Loucy (cell line): ENCODE data around the gene TBCC.

Experiments
- H2AFZ ChIP-seq: fragments of 200-600 bp; sonication (generic); 2 replicates; pipeline ENCODE4 v1.6.0; 2016; ENCODE audit warnings: antibody characterized with exemption, mild to moderate bottlenecking, low read length, moderate library complexity
- H3F3A ChIP-seq: fragments of 200-600 bp; 2 replicates; pipeline ENCODE4 v1.6.0; 2016; ENCODE audit warnings: antibody characterized with exemption, low read depth, mild to moderate bottlenecking
- H3K27me3 ChIP-seq: fragments of 200-600 bp; sonication (generic); 2 replicates; pipeline ENCODE4 v1.6.1; 2014; ENCODE audit warnings: low read length, mild to moderate bottlenecking; ENCODE audit not compliant: insufficient read depth, poor library complexity, severe bottlenecking
- H3K36me3 ChIP-seq: fragments of 200-600 bp; sonication (generic); 2 replicates; pipeline ENCODE4 v1.6.1; 2016; ENCODE audit warnings: low read length; ENCODE audit not compliant: insufficient read depth
- H3K4me1 ChIP-seq: fragments of 200-600 bp; sonication (generic); 2 replicates; pipeline ENCODE4 v1.5.1; 2014; ENCODE audit warnings: low read length, mild to moderate bottlenecking; ENCODE audit not compliant: insufficient read depth, poor library complexity, severe bottlenecking
- H3K4me2 ChIP-seq: fragments of 200-600 bp; sonication (generic); 2 replicates; pipeline ENCODE4 v1.6.0; 2014; ENCODE audit warnings: antibody characterized with exemption, low read length, low read depth, mild to moderate bottlenecking; ENCODE audit not compliant: poor library complexity, severe bottlenecking
- H3K4me3 ChIP-seq: fragments of 200-600 bp; sonication (generic); 2 replicates; pipeline ENCODE4 v1.5.1; 2014; ENCODE audit warnings: low read length, mild to moderate bottlenecking, mixed read lengths; ENCODE audit not compliant: poor library complexity, severe bottlenecking
- H3K79me2 ChIP-seq: fragments of 200-600 bp; sonication (generic); 2 replicates; pipeline ENCODE4 v1.6.1; 2014; ENCODE audit warnings: low read length; ENCODE audit not compliant: insufficient read depth
- H3K9ac ChIP-seq: fragments of 200-600 bp; sonication (generic); 2 replicates; pipeline ENCODE4 v1.6.0; 2014; ENCODE audit warnings: mild to moderate bottlenecking, low read depth, low read length, moderate library complexity; ENCODE audit not compliant: poor library complexity, severe bottlenecking
- H3K9me2 ChIP-seq: fragments of 200-600 bp; sonication (generic); replicated peaks from 2 replicates; pipeline ENCODE4 v1.6.1; 2016; ENCODE audit warnings: low read depth, low read length, mixed read lengths
- H3K9me3 ChIP-seq: fragments of 200-600 bp; sonication (generic); 2 replicates; pipeline ENCODE4 v1.6.1; 2014; ENCODE audit warnings: mild to moderate bottlenecking, antibody characterized with exemption, low read length, low read depth; ENCODE audit not compliant: insufficient read depth
- H4K20me1 ChIP-seq: fragments of 200-600 bp; sonication (generic); 2 replicates; pipeline ENCODE4 v1.6.0; 2014; ENCODE audit warnings: antibody characterized with exemption, low read length, mild to moderate bottlenecking; ENCODE audit not compliant: insufficient read depth, poor library complexity, severe bottlenecking
- EZH2phosphoT487 ChIP-seq: fragments of 200-600 bp; IDR thresholded peaks from 2 replicates; pipeline ENCODE4 v1.6.1; 2018; ENCODE audit warnings: antibody characterized with exemption, mild to moderate bottlenecking, moderate library complexity, borderline replicate concordance
- TF ChIP-seq, protein P1 (sequence below): fragments of 200-600 bp; sonication (generic); conservative IDR thresholded peaks from 2 replicates; pipeline ENCODE4 v1.5.1; 2014; ENCODE audit warnings: mild to moderate bottlenecking, antibody characterized with exemption, low read length

Gene TBCC

GRCh38 chr6:42756722-42757121, 10.8 kb upstream of the TBCC start:
- no peaks in the 10 kb centered on the region for H3K9me3 ChIP-seq
- TF ChIP-seq, protein P1, sequence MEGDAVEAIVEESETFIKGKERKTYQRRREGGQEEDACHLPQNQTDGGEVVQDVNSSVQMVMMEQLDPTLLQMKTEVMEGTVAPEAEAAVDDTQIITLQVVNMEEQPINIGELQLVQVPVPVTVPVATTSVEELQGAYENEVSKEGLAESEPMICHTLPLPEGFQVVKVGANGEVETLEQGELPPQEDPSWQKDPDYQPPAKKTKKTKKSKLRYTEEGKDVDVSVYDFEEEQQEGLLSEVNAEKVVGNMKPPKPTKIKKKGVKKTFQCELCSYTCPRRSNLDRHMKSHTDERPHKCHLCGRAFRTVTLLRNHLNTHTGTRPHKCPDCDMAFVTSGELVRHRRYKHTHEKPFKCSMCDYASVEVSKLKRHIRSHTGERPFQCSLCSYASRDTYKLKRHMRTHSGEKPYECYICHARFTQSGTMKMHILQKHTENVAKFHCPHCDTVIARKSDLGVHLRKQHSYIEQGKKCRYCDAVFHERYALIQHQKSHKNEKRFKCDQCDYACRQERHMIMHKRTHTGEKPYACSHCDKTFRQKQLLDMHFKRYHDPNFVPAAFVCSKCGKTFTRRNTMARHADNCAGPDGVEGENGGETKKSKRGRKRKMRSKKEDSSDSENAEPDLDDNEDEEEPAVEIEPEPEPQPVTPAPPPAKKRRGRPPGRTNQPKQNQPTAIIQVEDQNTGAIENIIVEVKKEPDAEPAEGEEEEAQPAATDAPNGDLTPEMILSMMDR, result no peak
- no peak for TF ChIP-seq EZH2phosphoT487
- H3K4me1 ChIP-seq, result no peaks in the 10 kb centered on the region
- H3K27me3 ChIP-seq, result no peaks in the 10 kb centered on the region
- H3F3A ChIP-seq, result no peaks in the 10 kb centered on the region
- H2AFZ ChIP-seq, result no peak overlapping the region
- H3K4me3 ChIP-seq, result no peak overlapping the region
- H3K9ac ChIP-seq, result no peak overlapping the region
- H4K20me1 ChIP-seq, result no peaks in the 10 kb centered on the region
- no peaks in the 10 kb centered on the region for H3K9me2 ChIP-seq
- no peaks in the 10 kb centered on the region for H3K36me3 ChIP-seq
- H3K4me2 ChIP-seq, result no peak overlapping the region
- H3K79me2 ChIP-seq, result no peaks in the 10 kb centered on the region

DNA sequence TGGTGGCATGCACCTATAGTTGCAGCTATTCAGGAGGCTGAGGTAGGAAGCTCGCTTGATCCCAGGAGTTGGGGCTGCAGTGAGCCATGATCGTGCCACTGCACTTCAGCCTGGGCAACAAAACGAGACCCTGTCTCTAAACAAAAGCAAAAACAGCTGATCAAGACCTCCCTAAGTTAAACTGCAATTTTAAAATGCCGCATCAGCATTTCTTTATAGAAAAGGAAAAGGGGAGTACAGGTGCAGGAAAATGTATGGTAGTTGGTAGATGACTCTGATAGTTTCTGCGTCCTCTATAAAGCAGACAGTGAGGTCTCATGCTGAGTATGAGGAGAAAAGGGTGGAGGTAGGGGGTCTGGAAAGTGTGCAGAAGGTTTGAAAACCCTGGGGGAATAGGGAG, 8.9 kb upstream of the TBCC start:
- TF ChIP-seq, protein P1, result no peak
- no peak for TF ChIP-seq EZH2phosphoT487
- Histone ChIP-seq H3K4me3 (no peak overlapping the region), H4K20me1 (no peaks in the 10 kb centered on the region)

DNA sequence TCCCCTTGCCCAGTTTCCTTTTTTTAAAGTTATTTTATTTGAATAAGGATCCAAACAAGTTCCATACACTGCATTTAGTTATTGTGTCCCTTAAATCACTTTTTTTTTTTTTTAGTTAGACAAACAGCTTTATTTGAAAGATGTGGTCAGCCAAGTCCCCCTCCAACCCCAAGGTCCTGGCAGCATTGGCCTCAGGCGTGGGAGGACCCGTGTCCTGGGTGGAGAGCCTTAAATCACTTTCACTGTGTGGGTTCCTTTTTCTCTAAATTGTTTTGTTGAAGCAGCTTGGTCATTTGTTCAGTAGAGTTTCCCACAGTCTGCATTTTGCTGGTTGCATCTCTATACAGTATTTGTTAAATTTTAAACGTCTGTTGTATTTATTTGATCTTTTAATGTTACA, 5.2 kb upstream of the TBCC start:
- Histone ChIP-seq H3K4me1 (peaks cover 15% of the 10 kb centered on the region), H3K27me3 (no peaks in the 10 kb centered on the region), H3F3A (0 out of 2 replicates have a peak, but pooled peaks cover 8% of the 10 kb centered on the region)

More for the DNA sequence above, 8.9 kb upstream of the TBCC start:
- Histone ChIP-seq H3K36me3 (no peaks in the 10 kb centered on the region), H3K9me2 (no peaks in the 10 kb centered on the region), H3K9me3 (no peaks in the 10 kb centered on the region), H3K4me1 (no peaks in the 10 kb centered on the region), H2AFZ (no peak overlapping the region), H3K27me3 (no peaks in the 10 kb centered on the region), H3K79me2 (peaks cover 3% of the 10 kb centered on the region; the same call in 1 of the 2 replicates), H3K9ac (no peak overlapping the region), H3F3A (no peaks in the 10 kb centered on the region), H3K4me2 (no peak overlapping the region)

More for the DNA sequence above, 5.2 kb upstream of the TBCC start:
- no peaks in the 10 kb centered on the region for H3K36me3 ChIP-seq
- H2AFZ ChIP-seq, result no peak overlapping the region
- H3K9me3 ChIP-seq, result no peaks in the 10 kb centered on the region
- H3K9me2 ChIP-seq, result no peaks in the 10 kb centered on the region
- no peak overlapping the region for H3K4me3 ChIP-seq
- H4K20me1 ChIP-seq, result no peaks in the 10 kb centered on the region
- no peak overlapping the region for H3K4me2 ChIP-seq
- TF ChIP-seq EZH2phosphoT487, result no peak
- TF ChIP-seq, protein P1, result no peak
- no peak overlapping the region for H3K9ac ChIP-seq
- H3K79me2 ChIP-seq, result peaks cover 17% of the 10 kb centered on the region
